Skeletal muscle tissue (tissue), 4 donors: Measurements from ENCODE around the gene SLC12A3. TPM values are rescaled to one million over a fixed set of nuclear protein-coding genes. Genes with fewer than 3 reads are reported as not detected.
"Not testable (repeated sequence)": the region's sequence is repeated elsewhere in the genome, so short reads cannot be mapped to it uniquely, and the experiment has no call there.

Experiments
- H3K27ac ChIP-seq: one replicate; pipeline ENCODE4 v1.7.0; 2013; ENCODE audit warnings: mild to moderate bottlenecking, low read depth, low read length, inconsistent platforms
- H3K27me3 ChIP-seq, 3 donors: one replicate each; pipeline ENCODE4 v1.7.0; 2013; ENCODE audit warnings: low read length in 3 of 3; ENCODE audit not compliant: control insufficient read depth in 3 of 3, insufficient read depth in 3 of 3
- H3K36me3 ChIP-seq, 3 donors: one replicate each; pipeline ENCODE4 v1.7.0; 2013; ENCODE audit warnings: low read length in 3 of 3; ENCODE audit not compliant: control insufficient read depth in 3 of 3, insufficient read depth in 3 of 3
- H3K4me1 ChIP-seq, 3 donors: one replicate each; pipeline ENCODE4 v1.7.0; 2013; ENCODE audit warnings: low read length in 3 of 3, mild to moderate bottlenecking in 3 of 3; ENCODE audit not compliant: control insufficient read depth in 3 of 3, insufficient read depth in 3 of 3
- H3K4me3 ChIP-seq, 3 donors: one replicate each; pipeline ENCODE4 v1.7.0; 2013; ENCODE audit warnings: low read length in 3 of 3
- H3K9ac ChIP-seq, 3 donors: one replicate each; pipeline ENCODE4 v1.7.0; 2013; ENCODE audit warnings: low read length in 3 of 3, mild to moderate bottlenecking in 3 of 3, moderate library complexity in 2 of 3, low read depth in 1 of 3
- H3K9me3 ChIP-seq, 3 donors: one replicate each; pipeline ENCODE4 v1.7.0; 2013; ENCODE audit warnings: low read length in 3 of 3; ENCODE audit not compliant: control insufficient read depth in 3 of 3
- total RNA-seq: library from RNA; depleted of rRNA; stranded (reverse); fragments of >200 nt; gene quantifications from one replicate; pipeline ENCODE4 v1.2.3, GENCODE V29; 2014
- donor health status: Osteomylitis.

Gene SLC12A3
- total RNA-seq, 1 donor from 2014 or later, result not detected

DNA sequence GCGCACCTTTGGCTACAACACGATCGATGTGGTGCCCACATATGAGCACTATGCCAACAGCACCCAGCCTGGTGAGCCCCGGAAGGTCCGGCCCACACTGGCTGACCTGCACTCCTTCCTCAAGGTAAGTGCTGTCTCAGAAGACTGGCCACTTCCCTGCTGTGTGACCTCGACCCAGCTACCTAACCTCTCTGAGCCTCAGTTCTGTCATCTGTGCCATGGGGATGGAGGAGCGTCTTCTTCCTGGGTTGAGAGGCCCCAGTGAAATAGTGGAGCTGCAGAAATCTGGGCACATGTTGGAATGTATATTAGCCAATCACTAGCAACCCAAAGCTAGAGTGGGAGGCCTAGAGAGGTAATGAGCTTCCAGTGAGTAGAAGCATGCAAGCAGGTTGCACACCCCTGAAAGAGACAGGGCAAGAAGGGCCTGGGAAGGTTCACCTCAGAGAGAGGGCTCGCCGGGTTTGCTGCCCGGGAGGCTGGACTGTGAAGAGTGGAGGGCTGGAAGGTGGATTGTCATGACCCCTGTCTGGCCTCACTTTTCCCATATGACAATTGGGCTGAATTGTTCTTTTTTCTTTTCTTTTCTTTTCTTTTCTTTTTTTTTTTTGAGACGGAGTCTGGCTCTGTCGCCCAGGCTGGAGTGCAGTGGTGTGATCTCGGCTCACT, 521 bp downstream of the SLC12A3 start:
- Histone ChIP-seq H3K9ac (no peak overlapping the region), H3K4me3 (no peak overlapping the region), H3K36me3 (no peaks in the 10 kb centered on the region), H3K4me1 (peaks cover 10% of the 10 kb centered on the region in 3 donors), H3K27ac (no peak overlapping the region), H3K9me3 (no peaks in the 10 kb centered on the region), H3K27me3 (no peaks in the 10 kb centered on the region)

DNA sequence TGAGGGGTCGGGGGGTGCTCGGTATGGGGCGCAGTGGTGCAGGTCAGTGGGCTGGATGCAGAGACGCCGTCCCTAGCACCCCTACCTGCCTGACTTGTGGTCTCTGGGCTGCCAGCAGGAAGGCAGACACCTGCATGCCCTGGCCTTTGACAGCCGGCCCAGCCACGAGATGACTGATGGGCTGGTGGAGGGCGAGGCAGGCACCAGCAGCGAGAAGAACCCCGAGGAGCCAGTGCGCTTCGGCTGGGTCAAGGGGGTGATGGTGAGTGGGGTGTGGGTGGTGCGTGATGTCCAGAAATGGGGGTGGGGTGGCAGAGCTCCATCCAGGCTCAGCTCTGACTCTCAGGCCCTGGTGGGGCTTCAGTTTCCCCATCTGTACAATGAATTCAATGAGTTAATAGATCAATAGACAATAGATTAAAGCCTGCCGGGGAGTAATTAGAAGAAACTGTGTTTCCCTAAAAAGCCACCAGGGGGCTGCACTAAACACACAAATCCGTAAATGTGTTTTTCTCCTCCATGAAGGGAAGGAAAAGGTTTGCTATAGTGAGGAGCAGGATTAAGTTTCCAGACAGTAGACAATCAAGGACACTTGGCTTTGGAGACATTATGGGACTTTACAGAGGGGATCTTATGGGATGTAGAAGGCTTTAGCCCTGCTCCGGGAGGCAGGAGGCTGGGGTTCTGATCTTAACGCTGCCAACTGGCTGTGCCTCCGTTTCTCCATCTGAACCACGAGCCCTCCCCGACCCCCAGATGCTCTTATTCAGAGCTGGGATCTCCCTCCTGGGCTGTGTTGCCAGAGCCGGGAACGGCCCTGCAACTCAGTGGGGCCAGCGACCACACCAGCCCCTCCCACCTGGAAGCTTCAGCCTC, 2.2 kb downstream of the SLC12A3 start:
- no peaks in the 10 kb centered on the region for H3K27me3 ChIP-seq
- no peaks in the 10 kb centered on the region for H3K9me3 ChIP-seq
- no peaks in the 10 kb centered on the region for H3K36me3 ChIP-seq
- peak overlapping the region; percentile 43 to 54 (median 45) for H3K4me3 ChIP-seq
- peak overlapping the region; percentile 37 to 51 (median 47) for H3K9ac ChIP-seq
- no peak overlapping the region for H3K27ac ChIP-seq
- peaks cover 10% of the 10 kb centered on the region in 3 donors for H3K4me1 ChIP-seq

DNA sequence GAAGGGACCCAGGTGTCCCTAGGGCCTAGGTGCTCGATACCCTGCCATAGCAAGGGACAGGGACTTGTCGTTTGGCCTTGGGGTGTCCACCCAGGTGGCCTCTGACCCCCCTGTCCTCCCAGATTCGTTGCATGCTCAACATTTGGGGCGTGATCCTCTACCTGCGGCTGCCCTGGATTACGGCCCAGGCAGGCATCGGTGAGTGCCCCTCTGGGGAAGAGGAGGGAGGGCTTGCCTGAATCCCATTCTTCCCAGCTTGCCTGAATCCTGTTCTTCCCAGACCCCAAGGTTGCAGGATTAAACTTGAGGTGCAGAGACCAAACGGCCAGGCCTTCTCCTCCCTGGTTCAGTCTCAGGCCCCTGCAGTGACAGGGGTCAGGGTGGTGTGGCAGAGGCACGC, 3.2 kb downstream of the SLC12A3 start:
- no peak overlapping the region for H3K27ac ChIP-seq
- no peaks in the 10 kb centered on the region for H3K27me3 ChIP-seq
- peak overlapping the region in 1 of 3 donors; percentile 47 for H3K9ac ChIP-seq
- H3K4me3 ChIP-seq, result no peak overlapping the region
- H3K9me3 ChIP-seq, result no peaks in the 10 kb centered on the region
- H3K4me1 ChIP-seq, result peaks cover 8 to 10% (median 10%) of the 10 kb centered on the region in 3 donors
- H3K36me3 ChIP-seq, result no peaks in the 10 kb centered on the region

DNA sequence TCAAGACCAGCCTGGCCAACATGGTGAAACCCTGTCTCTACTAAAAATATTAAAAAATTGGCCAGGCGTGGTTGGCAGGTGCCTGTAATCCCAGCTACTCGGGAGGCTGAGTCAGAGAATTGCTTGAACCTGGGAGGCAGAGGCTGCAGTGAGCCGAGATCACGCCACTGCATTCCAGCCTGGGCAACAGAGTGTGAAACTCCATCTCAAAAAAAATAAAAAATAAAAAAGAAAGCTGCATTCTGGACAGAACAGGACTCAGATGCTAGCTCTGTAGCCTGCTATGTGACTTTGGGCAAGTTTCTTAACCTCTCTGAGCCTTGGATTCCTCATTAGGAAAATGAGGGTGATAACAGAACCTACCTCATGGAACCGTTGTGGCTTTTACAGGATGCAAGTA, 3.8 kb downstream of the SLC12A3 start:
- peaks cover 6 to 10% (median 10%) of the 10 kb centered on the region in 3 donors for H3K4me1 ChIP-seq
- H3K9ac ChIP-seq, H3K9me3 ChIP-seq, H3K27ac ChIP-seq, H3K36me3 ChIP-seq, H3K4me3 ChIP-seq, H3K27me3 ChIP-seq: not testable (repeated sequence)

DNA sequence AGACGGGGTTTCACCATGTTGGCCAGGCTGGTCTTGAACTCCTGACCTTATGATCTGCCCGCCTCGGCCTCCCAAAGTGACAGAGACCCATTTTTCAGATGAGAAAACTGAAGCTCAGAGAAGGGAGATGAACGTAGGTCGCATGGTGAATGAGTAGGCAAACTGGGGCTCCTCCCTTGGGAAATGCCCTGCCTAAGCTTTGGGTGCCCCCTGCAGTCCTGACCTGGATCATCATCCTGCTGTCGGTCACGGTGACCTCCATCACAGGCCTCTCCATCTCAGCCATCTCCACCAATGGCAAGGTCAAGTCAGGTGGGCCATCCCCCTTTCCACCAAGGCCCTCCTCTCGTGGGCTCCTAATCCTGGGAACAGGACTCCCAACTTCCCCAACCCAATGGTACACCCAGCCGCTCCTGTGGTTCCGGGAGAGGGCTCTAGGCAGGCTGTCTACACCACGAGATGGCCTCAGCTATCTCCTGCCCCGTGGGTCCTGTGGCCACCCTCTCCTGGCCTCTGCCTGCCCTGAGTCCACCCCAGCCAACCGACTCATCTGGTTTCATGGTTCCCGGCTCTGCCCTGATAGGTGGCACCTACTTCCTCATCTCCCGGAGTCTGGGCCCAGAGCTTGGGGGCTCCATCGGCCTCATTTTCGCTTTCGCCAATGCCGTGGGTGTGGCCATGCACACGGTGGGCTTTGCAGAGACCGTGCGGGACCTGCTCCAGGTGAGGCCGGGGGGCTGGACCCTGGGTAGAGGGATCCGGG, 4.7 kb downstream of the SLC12A3 start:
- Histone ChIP-seq H3K4me3 (no peak overlapping the region), H3K36me3 (no peaks in the 10 kb centered on the region), H3K9me3 (no peaks in the 10 kb centered on the region), H3K27ac (no peak overlapping the region), H3K4me1 (peaks cover 9 to 16% (median 12%) of the 10 kb centered on the region in 3 donors), H3K9ac (no peak overlapping the region), H3K27me3 (no peaks in the 10 kb centered on the region)

DNA sequence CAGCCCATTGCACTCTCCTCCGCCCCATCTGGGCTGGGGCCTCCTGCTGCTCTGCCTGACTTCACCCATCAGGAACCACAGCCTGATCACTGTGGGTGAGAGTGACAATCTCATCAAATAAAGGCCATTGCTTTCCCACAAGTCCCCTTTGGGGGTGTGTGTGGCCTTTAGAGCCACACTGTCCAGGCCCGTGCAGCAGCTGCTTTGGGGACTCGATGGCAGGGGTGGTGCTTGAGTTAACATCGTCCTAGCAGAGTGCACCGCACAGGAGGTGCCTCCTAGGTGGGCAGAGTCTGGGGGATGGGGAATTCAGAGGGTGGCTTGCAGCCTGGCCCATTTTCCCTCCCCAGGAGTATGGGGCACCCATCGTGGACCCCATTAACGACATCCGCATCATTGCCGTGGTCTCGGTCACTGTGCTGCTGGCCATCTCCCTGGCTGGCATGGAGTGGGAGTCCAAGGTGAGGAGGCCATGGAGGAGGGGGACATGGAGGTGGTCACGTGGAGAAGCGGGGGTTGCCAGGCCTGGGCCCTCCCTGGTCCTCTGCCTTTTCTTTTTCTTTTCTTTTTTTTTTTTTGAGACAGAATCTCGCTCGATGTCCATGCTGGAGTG, 5.4 kb downstream of the SLC12A3 start:
- no peaks in the 10 kb centered on the region for H3K27me3 ChIP-seq
- no peak overlapping the region for H3K27ac ChIP-seq
- H3K9me3 ChIP-seq, result no peaks in the 10 kb centered on the region
- no peak overlapping the region for H3K9ac ChIP-seq
- H3K36me3 ChIP-seq, result no peaks in the 10 kb centered on the region
- peaks cover 13 to 22% (median 18%) of the 10 kb centered on the region in 3 donors for H3K4me1 ChIP-seq
- H3K4me3 ChIP-seq, result no peak overlapping the region

DNA sequence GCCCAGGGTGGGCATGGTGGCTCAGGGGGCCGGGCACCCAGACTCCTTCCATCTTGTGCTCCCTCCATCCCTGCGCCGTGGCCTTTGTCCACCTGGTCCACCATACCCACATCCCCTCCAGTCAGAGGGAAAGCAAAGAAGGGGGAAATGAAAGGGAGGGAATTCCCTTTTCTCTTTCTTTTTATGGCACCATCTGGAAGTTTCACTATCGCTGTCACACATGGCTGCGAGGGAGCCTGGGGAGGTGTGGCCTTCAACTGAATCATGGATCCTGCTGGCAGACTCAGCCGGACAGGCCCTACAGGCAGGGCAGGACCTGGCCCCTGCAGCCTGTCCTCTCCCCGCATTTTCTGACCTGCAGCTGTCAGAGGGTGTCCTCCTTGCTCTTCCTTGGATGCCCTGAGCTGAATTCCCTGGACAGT, 6.2 kb downstream of the SLC12A3 start:
- Histone ChIP-seq H3K27me3 (no peaks in the 10 kb centered on the region), H3K9me3 (no peaks in the 10 kb centered on the region), H3K36me3 (no peaks in the 10 kb centered on the region), H3K27ac (no peak overlapping the region), H3K4me1 (peaks cover 13 to 22% (median 18%) of the 10 kb centered on the region in 3 donors), H3K4me3 (no peak overlapping the region), H3K9ac (no peak overlapping the region)

DNA sequence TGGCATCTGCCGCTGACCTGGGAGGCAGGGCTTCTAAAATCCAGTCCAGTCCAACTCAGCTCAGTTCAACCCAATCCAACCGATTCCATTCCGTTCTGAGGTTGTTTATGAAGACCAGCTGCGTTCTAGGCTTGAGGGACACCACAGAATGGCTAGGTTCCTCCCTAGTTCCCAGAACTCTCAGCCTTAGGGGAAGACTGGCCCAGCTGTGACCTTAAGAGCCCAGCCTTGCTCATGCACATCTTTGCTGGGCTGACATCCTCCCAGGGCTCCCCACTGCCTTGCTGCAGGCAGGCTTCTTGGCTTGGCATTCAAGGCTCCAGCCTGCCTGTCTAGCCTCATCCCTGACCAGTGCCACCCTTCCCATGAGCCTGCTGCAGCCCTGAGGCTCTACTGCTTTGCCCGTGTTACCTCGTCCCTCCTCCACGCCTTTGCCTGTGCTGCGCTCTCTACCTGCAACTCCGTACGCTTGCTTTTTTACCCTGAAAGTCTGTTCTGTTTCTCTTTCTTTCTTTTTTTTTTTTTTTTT, 7.9 kb downstream of the SLC12A3 start:
- H3K9me3 ChIP-seq, result no peaks in the 10 kb centered on the region
- no peak overlapping the region for H3K4me3 ChIP-seq
- no peaks in the 10 kb centered on the region for H3K36me3 ChIP-seq
- no peak overlapping the region for H3K9ac ChIP-seq
- no peak overlapping the region for H3K27ac ChIP-seq
- no peaks in the 10 kb centered on the region for H3K27me3 ChIP-seq
- H3K4me1 ChIP-seq, result peaks cover 6 to 15% (median 11%) of the 10 kb centered on the region in 3 donors

DNA sequence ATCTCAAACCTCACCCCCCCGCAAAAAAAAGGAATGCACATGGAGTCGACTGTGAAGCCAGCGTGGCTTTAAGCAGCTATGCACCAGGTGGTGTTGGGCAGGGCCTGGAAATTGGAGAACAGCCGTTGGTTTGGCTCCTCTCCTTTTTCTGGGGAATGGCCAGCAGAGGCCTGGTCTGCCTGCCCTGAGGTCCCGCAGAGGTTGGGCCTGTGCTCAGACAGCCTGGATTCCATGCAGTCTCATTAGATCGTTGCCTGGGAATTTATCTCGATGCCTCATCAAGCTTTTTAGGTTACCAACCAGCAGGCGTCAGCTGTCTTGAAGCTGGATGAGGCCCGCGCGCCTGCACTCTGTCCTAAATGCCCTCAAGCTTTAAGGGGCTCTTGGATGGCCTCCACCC, 9.8 kb downstream of the SLC12A3 start:
- no peak overlapping the region for H3K4me3 ChIP-seq
- H3K4me1 ChIP-seq, result peaks cover 6 to 12% (median 8%) of the 10 kb centered on the region in 3 donors
- H3K27me3 ChIP-seq, result no peaks in the 10 kb centered on the region
- no peaks in the 10 kb centered on the region for H3K36me3 ChIP-seq
- H3K27ac ChIP-seq, result peak overlapping the region; percentile 33
- H3K9ac ChIP-seq, result peak overlapping the region in 2 of 3 donors; percentile 20 to 50
- H3K9me3 ChIP-seq, result no peaks in the 10 kb centered on the region
